Measurements from ENCODE around the gene PRKD1. TPM values are rescaled to one million over a fixed set of nuclear protein-coding genes. Genes with fewer than 3 reads are reported as not detected.
A peak's percentile ranks its signal among the peaks of the same experiment; 100 is the strongest.

The PRKD1 gene
- total and polyA plus RNA-seq, 2 of the 13 experiments (the other 11 are each of a cell fraction or from before 2014, with no cell fraction given): 0.22 to 1.3 TPM

DNA sequence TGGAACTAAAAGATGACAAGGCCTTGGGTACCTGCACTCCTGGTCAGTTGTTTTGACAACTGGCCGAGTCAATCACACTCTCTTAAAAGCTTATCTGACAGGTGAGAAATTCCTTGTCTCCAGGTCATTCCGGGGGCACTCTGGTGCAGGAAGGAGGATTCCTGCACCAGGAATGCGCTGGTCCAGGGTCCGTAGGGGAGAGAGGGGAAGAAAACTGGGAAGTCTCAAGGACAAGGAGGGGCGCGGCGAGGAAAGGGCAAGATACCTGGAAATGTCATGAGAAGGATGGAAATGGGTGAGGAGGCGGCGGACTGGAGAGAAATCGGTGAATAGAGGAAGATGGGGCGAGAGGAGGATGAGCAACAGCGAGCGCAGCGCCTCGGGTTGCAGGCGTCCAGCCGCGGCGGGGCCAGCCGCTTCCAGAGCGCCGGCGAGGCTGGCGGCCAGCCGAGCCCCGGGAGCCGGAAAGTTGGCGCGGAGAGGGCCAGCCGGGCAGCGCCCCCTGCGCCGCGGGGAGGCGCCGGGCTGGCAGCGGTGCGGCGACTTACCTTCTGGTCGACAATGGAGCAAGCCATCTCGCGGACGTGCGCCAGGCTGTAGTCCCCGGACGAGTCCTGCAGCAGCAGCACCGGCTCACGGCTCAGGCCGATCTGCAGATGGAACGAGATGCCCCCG is 809 bp downstream of the PRKD1 start (continued):
- TF ChIP-seq, protein P1, sequence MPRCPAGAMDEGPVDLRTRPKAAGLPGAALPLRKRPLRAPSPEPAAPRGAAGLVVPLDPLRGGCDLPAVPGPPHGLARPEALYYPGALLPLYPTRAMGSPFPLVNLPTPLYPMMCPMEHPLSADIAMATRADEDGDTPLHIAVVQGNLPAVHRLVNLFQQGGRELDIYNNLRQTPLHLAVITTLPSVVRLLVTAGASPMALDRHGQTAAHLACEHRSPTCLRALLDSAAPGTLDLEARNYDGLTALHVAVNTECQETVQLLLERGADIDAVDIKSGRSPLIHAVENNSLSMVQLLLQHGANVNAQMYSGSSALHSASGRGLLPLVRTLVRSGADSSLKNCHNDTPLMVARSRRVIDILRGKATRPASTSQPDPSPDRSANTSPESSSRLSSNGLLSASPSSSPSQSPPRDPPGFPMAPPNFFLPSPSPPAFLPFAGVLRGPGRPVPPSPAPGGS (CRISPR knock-in tag; IDR thresholded peaks at IDR 0.05): peak; percentile 69; the same call in 1 of the 2 replicates
- peak; percentile 9 for TF ChIP-seq SRSF1 (optimal IDR thresholded peaks at IDR 0.05; ENCODE audit: low read depth, low read length)
- TF ChIP-seq, protein P2, sequence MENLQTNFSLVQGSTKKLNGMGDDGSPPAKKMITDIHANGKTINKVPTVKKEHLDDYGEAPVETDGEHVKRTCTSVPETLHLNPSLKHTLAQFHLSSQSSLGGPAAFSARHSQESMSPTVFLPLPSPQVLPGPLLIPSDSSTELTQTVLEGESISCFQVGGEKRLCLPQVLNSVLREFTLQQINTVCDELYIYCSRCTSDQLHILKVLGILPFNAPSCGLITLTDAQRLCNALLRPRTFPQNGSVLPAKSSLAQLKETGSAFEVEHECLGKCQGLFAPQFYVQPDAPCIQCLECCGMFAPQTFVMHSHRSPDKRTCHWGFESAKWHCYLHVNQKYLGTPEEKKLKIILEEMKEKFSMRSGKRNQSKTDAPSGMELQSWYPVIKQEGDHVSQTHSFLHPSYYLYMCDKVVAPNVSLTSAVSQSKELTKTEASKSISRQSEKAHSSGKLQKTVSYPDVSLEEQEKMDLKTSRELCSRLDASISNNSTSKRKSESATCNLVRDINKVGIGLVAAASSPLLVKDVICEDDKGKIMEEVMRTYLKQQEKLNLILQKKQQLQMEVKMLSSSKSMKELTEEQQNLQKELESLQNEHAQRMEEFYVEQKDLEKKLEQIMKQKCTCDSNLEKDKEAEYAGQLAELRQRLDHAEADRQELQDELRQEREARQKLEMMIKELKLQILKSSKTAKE (CRISPR knock-in tag; IDR thresholded peaks at IDR 0.05; ENCODE audit: borderline replicate concordance): no peak
- no peak for TF ChIP-seq ZNF563 (CRISPR knock-in tag; IDR thresholded peaks at IDR 0.05)
- no peak for TF ChIP-seq SOX6 (IDR thresholded peaks at IDR 0.05)
- 0 out of 2 replicates have a peak, but pooled peaks have one; percentile 14 for TF ChIP-seq SOX6 (CRISPR knock-in tag; IDR thresholded peaks at IDR 0.05)
- no peak for TF ChIP-seq ZNF143 (CRISPR knock-in tag; IDR thresholded peaks at IDR 0.05)
- TF ChIP-seq, protein P3, sequence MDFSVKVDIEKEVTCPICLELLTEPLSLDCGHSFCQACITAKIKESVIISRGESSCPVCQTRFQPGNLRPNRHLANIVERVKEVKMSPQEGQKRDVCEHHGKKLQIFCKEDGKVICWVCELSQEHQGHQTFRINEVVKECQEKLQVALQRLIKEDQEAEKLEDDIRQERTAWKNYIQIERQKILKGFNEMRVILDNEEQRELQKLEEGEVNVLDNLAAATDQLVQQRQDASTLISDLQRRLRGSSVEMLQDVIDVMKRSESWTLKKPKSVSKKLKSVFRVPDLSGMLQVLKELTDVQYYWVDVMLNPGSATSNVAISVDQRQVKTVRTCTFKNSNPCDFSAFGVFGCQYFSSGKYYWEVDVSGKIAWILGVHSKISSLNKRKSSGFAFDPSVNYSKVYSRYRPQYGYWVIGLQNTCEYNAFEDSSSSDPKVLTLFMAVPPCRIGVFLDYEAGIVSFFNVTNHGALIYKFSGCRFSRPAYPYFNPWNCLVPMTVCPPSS (IDR thresholded peaks at IDR 0.05): no peak
- no peak for TF ChIP-seq NFATC3 (CRISPR knock-in tag; IDR thresholded peaks at IDR 0.05)
- TF ChIP-seq, protein P4, sequence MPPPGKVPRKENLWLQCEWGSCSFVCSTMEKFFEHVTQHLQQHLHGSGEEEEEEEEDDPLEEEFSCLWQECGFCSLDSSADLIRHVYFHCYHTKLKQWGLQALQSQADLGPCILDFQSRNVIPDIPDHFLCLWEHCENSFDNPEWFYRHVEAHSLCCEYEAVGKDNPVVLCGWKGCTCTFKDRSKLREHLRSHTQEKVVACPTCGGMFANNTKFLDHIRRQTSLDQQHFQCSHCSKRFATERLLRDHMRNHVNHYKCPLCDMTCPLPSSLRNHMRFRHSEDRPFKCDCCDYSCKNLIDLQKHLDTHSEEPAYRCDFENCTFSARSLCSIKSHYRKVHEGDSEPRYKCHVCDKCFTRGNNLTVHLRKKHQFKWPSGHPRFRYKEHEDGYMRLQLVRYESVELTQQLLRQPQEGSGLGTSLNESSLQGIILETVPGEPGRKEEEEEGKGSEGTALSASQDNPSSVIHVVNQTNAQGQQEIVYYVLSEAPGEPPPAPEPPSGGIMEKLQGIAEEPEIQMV (CRISPR knock-in tag; IDR thresholded peaks at IDR 0.05; ENCODE audit: low read depth): peak; percentile 51; the same call in 1 of the 2 replicates
- TF ChIP-seq CEBPG (CRISPR knock-in tag; IDR thresholded peaks at IDR 0.05): no peak
- TF ChIP-seq, protein P5, sequence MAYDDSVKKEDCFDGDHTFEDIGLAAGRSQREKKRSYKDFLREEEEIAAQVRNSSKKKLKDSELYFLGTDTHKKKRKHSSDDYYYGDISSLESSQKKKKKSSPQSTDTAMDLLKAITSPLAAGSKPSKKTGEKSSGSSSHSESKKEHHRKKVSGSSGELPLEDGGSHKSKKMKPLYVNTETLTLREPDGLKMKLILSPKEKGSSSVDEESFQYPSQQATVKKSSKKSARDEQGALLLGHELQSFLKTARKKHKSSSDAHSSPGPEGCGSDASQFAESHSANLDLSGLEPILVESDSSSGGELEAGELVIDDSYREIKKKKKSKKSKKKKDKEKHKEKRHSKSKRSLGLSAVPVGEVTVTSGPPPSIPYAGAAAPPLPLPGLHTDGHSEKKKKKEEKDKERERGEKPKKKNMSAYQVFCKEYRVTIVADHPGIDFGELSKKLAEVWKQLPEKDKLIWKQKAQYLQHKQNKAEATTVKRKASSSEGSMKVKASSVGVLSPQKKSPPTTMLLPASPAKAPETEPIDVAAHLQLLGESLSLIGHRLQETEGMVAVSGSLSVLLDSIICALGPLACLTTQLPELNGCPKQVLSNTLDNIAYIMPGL (CRISPR knock-in tag; IDR thresholded peaks at IDR 0.05; ENCODE audit: borderline replicate concordance in 1 of 2, low read depth in 1 of 2): peak in 1 of 2 experiments; percentile 63; a peak in 1 of 4 replicates
- TF ChIP-seq, protein P6, sequence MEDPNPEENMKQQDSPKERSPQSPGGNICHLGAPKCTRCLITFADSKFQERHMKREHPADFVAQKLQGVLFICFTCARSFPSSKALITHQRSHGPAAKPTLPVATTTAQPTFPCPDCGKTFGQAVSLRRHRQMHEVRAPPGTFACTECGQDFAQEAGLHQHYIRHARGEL (CRISPR knock-in tag; IDR thresholded peaks at IDR 0.05): 0 out of 2 replicates have a peak, but pooled peaks have one; percentile 43
- 0 out of 2 replicates have a peak, but pooled peaks have one; percentile 18 for TF ChIP-seq ZNF441 (CRISPR knock-in tag; IDR thresholded peaks at IDR 0.05; ENCODE audit: borderline replicate concordance)
- TF ChIP-seq, protein P7, sequence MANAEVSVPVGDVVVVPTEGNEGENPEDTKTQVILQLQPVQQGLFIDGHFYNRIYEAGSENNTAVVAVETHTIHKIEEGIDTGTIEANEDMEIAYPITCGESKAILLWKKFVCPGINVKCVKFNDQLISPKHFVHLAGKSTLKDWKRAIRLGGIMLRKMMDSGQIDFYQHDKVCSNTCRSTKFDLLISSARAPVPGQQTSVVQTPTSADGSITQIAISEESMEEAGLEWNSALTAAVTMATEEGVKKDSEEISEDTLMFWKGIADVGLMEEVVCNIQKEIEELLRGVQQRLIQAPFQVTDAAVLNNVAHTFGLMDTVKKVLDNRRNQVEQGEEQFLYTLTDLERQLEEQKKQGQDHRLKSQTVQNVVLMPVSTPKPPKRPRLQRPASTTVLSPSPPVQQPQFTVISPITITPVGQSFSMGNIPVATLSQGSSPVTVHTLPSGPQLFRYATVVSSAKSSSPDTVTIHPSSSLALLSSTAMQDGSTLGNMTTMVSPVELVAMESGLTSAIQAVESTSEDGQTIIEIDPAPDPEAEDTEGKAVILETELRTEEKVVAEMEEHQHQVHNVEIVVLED (CRISPR knock-in tag; IDR thresholded peaks at IDR 0.05; ENCODE audit: borderline replicate concordance): no peak

All from HepG2 (cell line).